ENCODE data around the gene TUBGCP3.

TUBGCP3 gene

DNA sequence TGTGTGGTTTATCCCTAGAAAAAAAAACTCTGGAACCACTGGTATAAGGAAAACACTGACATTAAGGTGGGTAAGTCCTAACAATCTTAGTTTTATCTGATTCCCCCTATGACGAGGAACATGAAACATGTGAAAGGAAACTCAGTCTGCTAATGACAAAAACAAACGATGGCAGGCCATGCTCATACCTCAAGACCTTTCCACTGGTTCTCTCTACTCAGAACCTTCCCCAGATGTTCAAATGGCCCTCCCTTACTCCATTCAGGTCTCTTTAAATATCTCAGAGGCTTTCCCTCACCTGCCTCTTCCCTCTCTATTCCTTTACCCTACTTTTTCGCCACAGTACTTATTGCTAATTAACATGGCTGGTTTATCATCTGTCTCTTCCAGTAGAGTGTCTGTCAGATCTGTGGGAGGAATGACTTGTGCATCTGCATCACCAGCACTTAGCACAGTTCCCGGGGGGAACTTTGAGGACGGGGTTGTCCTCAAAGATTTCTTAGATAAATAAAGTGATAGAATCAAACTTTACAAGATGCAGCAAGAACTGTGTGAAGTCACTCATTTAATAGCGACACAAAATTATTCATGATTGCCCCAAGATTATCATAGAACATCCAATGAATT is 1.5 kb downstream of the TUBGCP3 start:
- no peaks in the 10 kb centered on the region for H3K36me3 ChIP-seq (ENCODE audit: insufficient read depth)
- H3K4me3 ChIP-seq (IDR thresholded peaks at IDR 0.05; ENCODE audit: insufficient read depth, low read depth, low read length) = no peak overlapping the region
- TF ChIP-seq, protein P1, sequence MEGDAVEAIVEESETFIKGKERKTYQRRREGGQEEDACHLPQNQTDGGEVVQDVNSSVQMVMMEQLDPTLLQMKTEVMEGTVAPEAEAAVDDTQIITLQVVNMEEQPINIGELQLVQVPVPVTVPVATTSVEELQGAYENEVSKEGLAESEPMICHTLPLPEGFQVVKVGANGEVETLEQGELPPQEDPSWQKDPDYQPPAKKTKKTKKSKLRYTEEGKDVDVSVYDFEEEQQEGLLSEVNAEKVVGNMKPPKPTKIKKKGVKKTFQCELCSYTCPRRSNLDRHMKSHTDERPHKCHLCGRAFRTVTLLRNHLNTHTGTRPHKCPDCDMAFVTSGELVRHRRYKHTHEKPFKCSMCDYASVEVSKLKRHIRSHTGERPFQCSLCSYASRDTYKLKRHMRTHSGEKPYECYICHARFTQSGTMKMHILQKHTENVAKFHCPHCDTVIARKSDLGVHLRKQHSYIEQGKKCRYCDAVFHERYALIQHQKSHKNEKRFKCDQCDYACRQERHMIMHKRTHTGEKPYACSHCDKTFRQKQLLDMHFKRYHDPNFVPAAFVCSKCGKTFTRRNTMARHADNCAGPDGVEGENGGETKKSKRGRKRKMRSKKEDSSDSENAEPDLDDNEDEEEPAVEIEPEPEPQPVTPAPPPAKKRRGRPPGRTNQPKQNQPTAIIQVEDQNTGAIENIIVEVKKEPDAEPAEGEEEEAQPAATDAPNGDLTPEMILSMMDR (conservative IDR thresholded peaks at IDR 0.05; ENCODE audit: low read depth, low read length) = no peak
- peak overlapping the region; percentile 95; the same call in 1 of the 2 replicates for H3K9ac ChIP-seq
- no peak overlapping the region; the same call in 1 of the 2 replicates for H3K27ac ChIP-seq
- H2AFZ ChIP-seq (ENCODE audit: low read depth) = no peak overlapping the region
- no peaks in the 10 kb centered on the region for H3K27me3 ChIP-seq (ENCODE audit: insufficient read depth, low read depth)
- H4K20me1 ChIP-seq (ENCODE audit: insufficient read depth) = no peaks in the 10 kb centered on the region
- peaks cover 59% of the 10 kb centered on the region for H3K79me2 ChIP-seq (ENCODE audit: insufficient read depth, low read depth)
- peak overlapping the region; percentile 84 for H3K4me2 ChIP-seq
- peaks cover 23% of the 10 kb centered on the region for H3K4me1 ChIP-seq (ENCODE audit: low read depth, poor library complexity, severe bottlenecking)

DNA sequence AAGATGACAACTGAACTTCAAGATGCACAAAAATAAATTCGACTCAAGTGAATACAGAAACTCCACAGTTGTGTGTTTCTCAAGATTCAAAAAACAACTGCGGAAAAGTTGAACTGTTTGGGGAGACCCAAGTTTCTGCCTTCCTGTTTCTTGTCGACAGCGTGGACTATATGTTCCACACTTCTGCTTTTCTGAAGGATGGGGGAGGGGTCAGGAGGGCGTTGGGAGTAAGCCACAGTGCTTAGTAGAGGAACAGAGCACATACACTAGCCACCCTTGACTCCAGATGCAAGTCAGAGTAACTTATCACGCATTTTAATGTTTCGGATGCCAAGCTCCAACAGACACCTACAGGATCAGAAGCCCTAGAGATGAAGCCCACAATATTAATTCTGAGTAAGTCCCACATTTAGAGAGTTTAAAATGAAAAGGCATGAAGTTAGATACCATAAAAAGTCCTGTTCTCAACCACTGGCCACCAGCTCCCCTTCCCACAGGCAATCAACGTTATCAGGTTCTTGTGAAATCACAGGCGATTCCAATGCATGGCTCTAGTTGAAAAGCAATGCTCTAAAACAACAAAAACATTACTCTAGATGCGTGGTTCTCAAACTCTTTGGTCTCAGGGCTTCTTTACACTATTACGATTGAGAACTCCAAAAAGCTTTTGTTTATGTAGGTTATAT is 4.2 kb downstream of the TUBGCP3 start:
- H3K27ac ChIP-seq = no peak overlapping the region
- H3K36me3 ChIP-seq (ENCODE audit: insufficient read depth) = no peaks in the 10 kb centered on the region
- H3K4me2 ChIP-seq = no peak overlapping the region
- H3K4me3 ChIP-seq (IDR thresholded peaks at IDR 0.05; ENCODE audit: insufficient read depth, low read depth, low read length) = no peak overlapping the region
- TF ChIP-seq, protein P1 (conservative IDR thresholded peaks at IDR 0.05; ENCODE audit: low read depth, low read length) = no peak
- peaks cover 84% of the 10 kb centered on the region for H3K79me2 ChIP-seq (ENCODE audit: insufficient read depth, low read depth)
- peaks cover 17% of the 10 kb centered on the region for H3K4me1 ChIP-seq (ENCODE audit: low read depth, poor library complexity, severe bottlenecking)
- no peak overlapping the region for H3K9ac ChIP-seq
- H3K27me3 ChIP-seq (ENCODE audit: insufficient read depth, low read depth) = no peaks in the 10 kb centered on the region
- no peak overlapping the region for H2AFZ ChIP-seq (ENCODE audit: low read depth)
- H4K20me1 ChIP-seq (ENCODE audit: insufficient read depth) = no peaks in the 10 kb centered on the region

DNA sequence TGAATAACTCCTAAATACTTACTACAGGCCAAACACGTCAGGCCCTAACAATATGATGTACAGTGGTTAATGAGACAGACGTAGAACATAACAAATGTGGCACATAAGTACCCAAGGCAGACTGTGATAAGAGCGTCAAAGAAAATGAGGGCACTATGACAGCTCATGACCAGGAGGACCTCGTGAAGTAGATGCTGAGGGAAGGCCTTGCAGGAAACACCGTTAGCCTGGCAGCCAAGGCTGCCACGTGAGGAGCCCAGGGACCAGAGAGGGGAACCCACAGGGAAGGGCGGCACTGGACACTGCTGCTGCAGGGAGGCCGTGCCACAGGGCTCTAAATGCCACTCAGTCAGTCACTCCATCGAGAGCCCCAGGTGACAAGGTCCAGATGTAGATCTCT is 5.7 kb downstream of the TUBGCP3 start:
- no peak overlapping the region for H2AFZ ChIP-seq (ENCODE audit: low read depth)
- no peak overlapping the region for H3K4me2 ChIP-seq
- no peak overlapping the region for H3K27ac ChIP-seq
- H3K27me3 ChIP-seq (ENCODE audit: insufficient read depth, low read depth) = no peaks in the 10 kb centered on the region
- peaks cover 20% of the 10 kb centered on the region for H3K4me1 ChIP-seq (ENCODE audit: low read depth, poor library complexity, severe bottlenecking)
- no peak overlapping the region for H3K9ac ChIP-seq
- H3K4me3 ChIP-seq (IDR thresholded peaks at IDR 0.05; ENCODE audit: insufficient read depth, low read depth, low read length) = no peak overlapping the region
- H4K20me1 ChIP-seq (ENCODE audit: insufficient read depth) = no peaks in the 10 kb centered on the region
- TF ChIP-seq, protein P1 (conservative IDR thresholded peaks at IDR 0.05; ENCODE audit: low read depth, low read length) = no peak
- H3K36me3 ChIP-seq (ENCODE audit: insufficient read depth) = no peaks in the 10 kb centered on the region
- H3K79me2 ChIP-seq (ENCODE audit: insufficient read depth, low read depth) = peaks cover 94% of the 10 kb centered on the region

DNA sequence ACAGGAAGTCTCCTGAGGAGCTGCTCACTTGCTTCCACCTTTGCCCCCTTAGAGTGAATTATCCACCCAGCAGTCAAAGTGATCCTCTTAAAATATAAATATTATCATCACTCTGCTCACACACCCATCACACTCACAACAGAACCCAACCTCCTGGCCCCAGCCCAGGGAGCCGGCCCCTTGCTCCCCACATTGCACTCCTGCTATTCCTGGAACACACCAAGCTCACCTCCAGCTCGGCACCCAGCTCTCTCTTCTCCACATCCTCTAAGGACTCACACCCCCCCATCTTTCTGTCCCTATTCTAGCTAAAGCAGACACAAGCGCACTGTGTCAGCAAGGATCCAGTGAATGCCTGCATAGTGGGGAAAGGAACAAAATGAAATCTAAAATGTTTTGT is 7.0 kb downstream of the TUBGCP3 start:
- TF ChIP-seq, protein P1 (conservative IDR thresholded peaks at IDR 0.05; ENCODE audit: low read depth, low read length) = no peak
- peaks cover 94% of the 10 kb centered on the region for H3K79me2 ChIP-seq (ENCODE audit: insufficient read depth, low read depth)
- no peak overlapping the region for H3K4me3 ChIP-seq (IDR thresholded peaks at IDR 0.05; ENCODE audit: insufficient read depth, low read depth, low read length)
- H3K27me3 ChIP-seq (ENCODE audit: insufficient read depth, low read depth) = no peaks in the 10 kb centered on the region
- no peak overlapping the region for H2AFZ ChIP-seq (ENCODE audit: low read depth)
- no peak overlapping the region for H3K27ac ChIP-seq
- no peak overlapping the region for H3K4me2 ChIP-seq
- H3K4me1 ChIP-seq (ENCODE audit: low read depth, poor library complexity, severe bottlenecking) = peaks cover 25% of the 10 kb centered on the region
- no peak overlapping the region for H3K9ac ChIP-seq
- H3K36me3 ChIP-seq (ENCODE audit: insufficient read depth) = no peaks in the 10 kb centered on the region
- H4K20me1 ChIP-seq (ENCODE audit: insufficient read depth) = 0 out of 2 replicates have a peak, but pooled peaks cover 3% of the 10 kb centered on the region
